ENCODE measurements around the gene YPEL4.
A peak's percentile ranks its signal among the peaks of the same experiment; 100 is the strongest.

YPEL4 gene

DNA sequence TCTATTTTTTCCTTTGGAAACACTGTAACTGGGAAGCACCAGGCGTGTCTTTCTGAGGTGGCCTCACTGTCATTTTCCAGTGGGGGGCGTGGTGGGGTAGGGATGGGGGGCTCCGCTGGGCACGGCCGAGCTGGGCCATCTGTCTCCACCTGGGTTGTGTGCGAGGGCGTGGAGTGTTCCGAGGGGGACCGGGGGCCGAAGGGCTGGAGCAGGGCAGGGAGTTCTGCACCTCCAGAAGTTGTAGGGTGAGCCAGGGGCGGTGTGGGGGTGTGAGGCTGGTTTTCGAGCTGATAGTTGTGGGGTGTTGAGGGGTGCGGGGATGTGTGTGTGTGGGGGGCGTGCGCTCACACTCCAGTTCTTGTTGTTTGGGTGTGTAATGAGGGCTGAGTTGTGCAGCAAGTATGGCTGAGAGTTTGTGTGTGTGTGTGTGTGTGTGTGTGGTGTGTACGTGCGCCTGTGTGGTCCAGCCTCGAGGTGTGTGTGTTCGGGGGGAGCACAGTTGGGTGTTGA lies 10.8 kb downstream of the YPEL4 start:
- DNase-seq, result no peak
- no peak overlapping the region for H3K27ac ChIP-seq

GRCh38 chr11:57638005-57638781 lies 11.5 kb downstream of the YPEL4 start:
- Histone ChIP-seq H3K9me3 (ENCODE audit: severe bottlenecking) (no peaks in the 10 kb centered on the region), H3K36me3 (no peaks in the 10 kb centered on the region), H3K27ac (no peak overlapping the region), H3K4me3 (ENCODE audit: low read depth, low read length) (peak overlapping the region; percentile 32), H3K27me3 (ENCODE audit: insufficient read depth, low read depth, severe bottlenecking) (peaks cover 43% of the 10 kb centered on the region)
- DNase-seq, result no peak
- TF ChIP-seq CTCF (IDR thresholded peaks at IDR 0.05; ENCODE audit: low read depth, low read length), result no peak

More for the DNA sequence above, 10.8 kb downstream of the YPEL4 start:
- Histone ChIP-seq H3K36me3 (no peaks in the 10 kb centered on the region), H3K27me3 (ENCODE audit: insufficient read depth, low read depth, severe bottlenecking) (peaks cover 43% of the 10 kb centered on the region), H3K4me3 (ENCODE audit: low read depth, low read length) (peak overlapping the region; percentile 32), H3K9me3 (ENCODE audit: severe bottlenecking) (no peaks in the 10 kb centered on the region)
- TF ChIP-seq CTCF (IDR thresholded peaks at IDR 0.05; ENCODE audit: low read depth, low read length), result 0 out of 2 replicates have a peak, but pooled peaks have one; percentile 7

DNA sequence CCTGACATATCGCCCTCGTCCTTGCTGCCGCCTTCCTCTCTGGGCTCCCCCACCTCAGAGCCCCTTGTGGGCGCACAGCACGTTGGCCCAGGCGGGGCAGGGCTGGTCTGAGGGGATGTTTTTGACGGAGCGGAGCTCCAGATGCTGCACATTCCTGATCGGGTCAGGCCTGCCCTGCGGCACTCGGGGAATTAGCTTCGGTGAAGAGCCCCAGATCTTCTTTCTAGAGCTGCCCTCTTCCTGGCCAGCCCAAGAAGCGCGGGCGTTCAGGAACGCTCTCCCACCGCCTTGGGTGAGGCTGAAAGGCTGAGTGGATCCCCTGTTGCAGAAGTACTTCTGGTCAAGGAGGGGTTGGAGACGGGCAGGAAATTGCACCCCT lies 12.1 kb downstream of the YPEL4 start:
- H3K27me3 ChIP-seq (ENCODE audit: insufficient read depth, low read depth, severe bottlenecking), result peaks cover 46% of the 10 kb centered on the region
- no peak for TF ChIP-seq CTCF (IDR thresholded peaks at IDR 0.05; ENCODE audit: low read depth, low read length)
- H3K36me3 ChIP-seq, result no peaks in the 10 kb centered on the region
- no peak overlapping the region for H3K4me3 ChIP-seq (ENCODE audit: low read depth, low read length)
- H3K27ac ChIP-seq, result no peak overlapping the region
- no peaks in the 10 kb centered on the region for H3K9me3 ChIP-seq (ENCODE audit: severe bottlenecking)
- no peak for DNase-seq

- TF ChIP-seq CTCF (IDR thresholded peaks at IDR 0.05; ENCODE audit: low read depth, low read length), result no peak
- peaks cover 61% of the 10 kb centered on the region for H3K27me3 ChIP-seq (ENCODE audit: insufficient read depth, low read depth, severe bottlenecking)
- no peak overlapping the region for H3K4me3 ChIP-seq (ENCODE audit: low read depth, low read length)
- no peaks in the 10 kb centered on the region for H3K9me3 ChIP-seq (ENCODE audit: severe bottlenecking)
- H3K27ac ChIP-seq, result no peak overlapping the region
- no peak for DNase-seq
- no peaks in the 10 kb centered on the region for H3K36me3 ChIP-seq
These were observed 14.5 kb downstream of the YPEL4 start for GRCh38 chr11:57635246-57635645.

DNA sequence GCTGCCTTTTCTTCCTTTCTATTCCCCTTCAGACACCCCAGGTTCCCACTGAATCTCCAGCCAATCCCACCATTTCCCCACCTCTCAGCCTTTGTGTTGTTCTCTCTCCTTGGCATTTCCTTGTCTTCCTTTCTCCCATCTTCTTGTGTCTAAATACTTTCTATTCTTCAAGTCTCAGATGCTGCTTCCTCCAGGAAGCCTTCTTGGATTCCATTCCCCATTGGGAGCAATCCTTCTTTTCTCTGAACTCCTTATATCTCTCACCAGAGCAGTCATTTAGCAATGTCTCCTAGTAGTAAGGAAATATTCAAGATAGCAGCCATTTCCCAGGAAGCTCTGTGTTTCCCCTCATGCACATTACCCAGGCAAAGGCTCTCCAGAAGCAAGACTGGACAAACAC lies 15.4 kb downstream of the YPEL4 start:
- H3K27ac ChIP-seq, result no peak overlapping the region
- no peaks in the 10 kb centered on the region for H3K36me3 ChIP-seq
- no peak overlapping the region for H3K4me3 ChIP-seq (ENCODE audit: low read depth, low read length)
- peaks cover 68% of the 10 kb centered on the region for H3K27me3 ChIP-seq (ENCODE audit: insufficient read depth, low read depth, severe bottlenecking)
- H3K9me3 ChIP-seq (ENCODE audit: severe bottlenecking), result no peaks in the 10 kb centered on the region
- no peak for DNase-seq
- TF ChIP-seq CTCF (IDR thresholded peaks at IDR 0.05; ENCODE audit: low read depth, low read length), result no peak

All from WERI-Rb-1 (cell line).